Heart left ventricle (tissue), 13 donors: ENCODE measurements around the gene IDE.

ENCODE experiments used
- CTCF ChIP-seq, 12 donors: fragments of 200-600 bp; sonication (generic) in 4 of 12; IDR thresholded peaks; one replicate each; pipeline versions ENCODE4 v1.5.0 to v1.8.0; 2018 to 2022; ENCODE audit warnings: antibody characterized with exemption in 12 of 12, mild to moderate bottlenecking in 5 of 12
- POLR2A ChIP-seq, 2 donors: fragments of 450-650 bp; IDR thresholded peaks; one replicate each; pipeline ENCODE4 v1.6.1; 2017; ENCODE audit warnings: antibody characterized with exemption in 2 of 2, mild to moderate bottlenecking in 2 of 2, moderate library complexity in 2 of 2
- donor health status: ischemic (EF 13 %, LVEDD 7.1; RV severe dilation, severe dysfunction).
- donor health status: DM: no; HTN: yes; CAD: no.
- donor health status: DM: no; HTN: no; CAD: no.
- donor health status: ischemic (EF 25% LVEDD 6.9; RV normal size, moderate dysfunction).
- donor health status: ischemic (EF 25% LVEDD 5.7; RV mildly dilated, moderate dysfunction).
- donor health status: ischemic (EF 35%, LVEDD 5.7; RV mildly dilated, moderate dysfunction).
- donor health status: nonischemic (EF 11% LVEDD 7.7; RV severe dilation, severe dysfunction).
- donor health status: DM: yes; HTN: yes; CAD: no.
- donor health status: PGD.
- donor health status: ischemic (EF 29% LVEDD 5.4; RV normal size, mild dysfunction).
- donor health status: nonischemic (EF 23%, LVEDD 6.1; RV moderate dilation, normal function).

GRCh38 chr10:92517034-92517655 lies 56.7 kb downstream of the IDE start:
- peak; percentile 69 to 85 (median 80) for TF ChIP-seq CTCF (IDR thresholded peaks at IDR 0.05)
- TF ChIP-seq POLR2A (IDR thresholded peaks at IDR 0.05): no peak
